ENCODE results near the gene RCAN2. TPM values are rescaled to one million over a fixed set of nuclear protein-coding genes. Genes with fewer than 3 reads are reported as not detected.

The RCAN2 gene
- 1 to 10 TPM in 1 of 2 donors, under 1 TPM in 1; 0.55 to 7.6 TPM for total RNA-seq

GRCh38 chr6:46491201-46491627, at the start of gene RCAN2:
TSS of gene RCAN2 (minus strand) at chr6:46491449.
- ATAC-seq, result peak; percentile 81 to 87
- Mint-ChIP-seq H3K4me1 (ENCODE audit: low read depth in 2 of 2) (peaks cover 6 to 8% of the 10 kb centered on the region in 2 donors), H3K36me3 (no peaks in the 10 kb centered on the region), H3K27me3 (peaks cover 43 to 74% of the 10 kb centered on the region in 2 donors), H3K4me3 (peak within 1 kb of the TSS; percentile 61), H3K9me3 (no peaks in the 10 kb centered on the region), H3K27ac (no peak within 1 kb of the TSS)
- DNase-seq (ENCODE audit: low spot score), result peak; percentile 63

GRCh38 chr6:46539866-46540265, 48.6 kb upstream of the RCAN2 start:
- H3K27ac Mint-ChIP-seq, result no peak overlapping the region
- H3K9me3 Mint-ChIP-seq, result peaks cover 3% of the 10 kb centered on the region
- DNase-seq (ENCODE audit: low spot score) (no peak), ATAC-seq (no peak)
- no peak overlapping the region for H3K4me3 Mint-ChIP-seq
- peaks cover 7% of the 10 kb centered on the region for H3K36me3 Mint-ChIP-seq
- H3K27me3 Mint-ChIP-seq, result peaks cover 24 to 55% of the 10 kb centered on the region in 2 donors
- no peaks in the 10 kb centered on the region for H3K4me1 Mint-ChIP-seq (ENCODE audit: low read depth in 2 of 2)

GRCh38 chr6:46538800-46539480, 47.7 kb upstream of the RCAN2 start:
- H3K27me3 Mint-ChIP-seq, result peaks cover 21 to 52% of the 10 kb centered on the region in 2 donors
- H3K27ac Mint-ChIP-seq, result no peak overlapping the region
- no peak for ATAC-seq

GRCh38 chr6:46530896-46531295, 39.6 kb upstream of the RCAN2 start:
- Mint-ChIP-seq H3K27ac (no peak overlapping the region), H3K4me3 (no peak overlapping the region), H3K36me3 (no peaks in the 10 kb centered on the region), H3K4me1 (ENCODE audit: low read depth in 2 of 2) (no peaks in the 10 kb centered on the region), H3K27me3 (peaks cover 9 to 19% of the 10 kb centered on the region in 2 donors), H3K9me3 (no peaks in the 10 kb centered on the region)
- ATAC-seq (no peak), DNase-seq (ENCODE audit: low spot score) (no peak)

More at GRCh38 chr6:46538800-46539480, 47.7 kb upstream of the RCAN2 start:
- Mint-ChIP-seq H3K4me3 (no peak overlapping the region), H3K36me3 (peaks cover 6% of the 10 kb centered on the region), H3K9me3 (peaks cover 3% of the 10 kb centered on the region), H3K4me1 (ENCODE audit: low read depth in 2 of 2) (no peaks in the 10 kb centered on the region)
- no peak for DNase-seq (ENCODE audit: low spot score)

- no peak for DNase-seq (ENCODE audit: low spot score)
- Mint-ChIP-seq H3K36me3 (no peaks in the 10 kb centered on the region), H3K27me3 (peaks cover 14 to 30% of the 10 kb centered on the region in 2 donors), H3K9me3 (no peaks in the 10 kb centered on the region), H3K4me3 (no peak overlapping the region), H3K4me1 (ENCODE audit: low read depth in 2 of 2) (no peaks in the 10 kb centered on the region), H3K27ac (no peak overlapping the region)
- ATAC-seq, result no peak
Observed at GRCh38 chr6:46528961-46529750, 37.9 kb upstream of the RCAN2 start.

DNA sequence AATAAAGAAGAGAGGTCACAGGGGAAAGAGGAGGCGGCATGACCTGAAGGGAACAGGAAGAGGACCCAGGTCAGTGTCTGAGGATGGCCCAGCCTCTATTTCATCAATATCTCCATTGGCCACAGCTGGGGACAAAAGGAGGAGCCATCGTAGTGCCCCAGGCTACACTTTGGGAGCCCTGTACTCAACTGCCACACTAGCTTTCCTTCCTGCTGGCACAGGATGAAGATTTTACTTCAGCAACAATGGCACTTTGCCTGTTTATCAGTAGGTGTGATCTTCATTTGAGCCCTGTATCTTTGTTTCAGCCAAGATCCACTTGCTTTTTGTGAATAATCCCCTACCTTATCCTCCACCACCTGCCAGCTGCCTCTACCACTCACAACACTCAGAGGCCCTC, 35.4 kb upstream of the RCAN2 start:
- H3K27me3 Mint-ChIP-seq, result peaks cover 19 to 37% of the 10 kb centered on the region in 2 donors
- H3K9me3 Mint-ChIP-seq, result peaks cover 3% of the 10 kb centered on the region
- H3K4me3 Mint-ChIP-seq, result no peak overlapping the region
- no peak overlapping the region for H3K27ac Mint-ChIP-seq
- no peaks in the 10 kb centered on the region for H3K4me1 Mint-ChIP-seq (ENCODE audit: low read depth in 2 of 2)
- DNase-seq (ENCODE audit: low spot score) (no peak), ATAC-seq (no peak)
- H3K36me3 Mint-ChIP-seq, result no peaks in the 10 kb centered on the region

DNA sequence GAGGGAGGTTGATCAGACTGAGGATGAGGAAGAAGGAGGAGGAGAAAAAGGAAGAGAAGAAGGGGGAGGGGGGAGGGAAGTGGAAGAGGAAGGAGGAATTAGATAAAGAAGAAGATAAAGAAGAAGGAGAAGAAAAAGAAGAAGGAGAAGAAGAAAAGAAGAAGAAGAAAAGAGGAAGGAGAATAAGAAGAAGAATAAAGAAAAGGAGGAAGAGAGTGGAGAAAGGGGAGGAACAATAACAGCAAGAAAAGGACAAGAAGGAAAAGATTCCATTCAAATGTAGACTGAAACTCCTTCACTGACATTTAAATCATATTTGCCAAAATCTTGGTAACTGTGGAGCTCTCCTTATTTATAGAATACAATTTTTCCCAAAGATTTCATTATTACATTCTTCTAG, 34.3 kb upstream of the RCAN2 start:
- Mint-ChIP-seq H3K4me3 (no peak overlapping the region), H3K9me3 (peaks cover 3% of the 10 kb centered on the region), H3K27me3 (peaks cover 21 to 37% of the 10 kb centered on the region in 2 donors), H3K27ac (no peak overlapping the region), H3K4me1 (ENCODE audit: low read depth in 2 of 2) (no peaks in the 10 kb centered on the region), H3K36me3 (no peaks in the 10 kb centered on the region)
- no peak for ATAC-seq
- DNase-seq (ENCODE audit: low spot score), result no peak

- H3K36me3 Mint-ChIP-seq, result no peaks in the 10 kb centered on the region
- DNase-seq (ENCODE audit: low spot score) (no peak), ATAC-seq (no peak)
- H3K4me3 Mint-ChIP-seq, result no peak overlapping the region
- H3K27ac Mint-ChIP-seq, result no peak overlapping the region
- H3K27me3 Mint-ChIP-seq, result peaks cover 14 to 36% of the 10 kb centered on the region in 2 donors
- peaks cover 3% of the 10 kb centered on the region for H3K9me3 Mint-ChIP-seq
- no peaks in the 10 kb centered on the region for H3K4me1 Mint-ChIP-seq (ENCODE audit: low read depth in 2 of 2)
Observed at GRCh38 chr6:46521464-46521971, 30.3 kb upstream of the RCAN2 start.

GRCh38 chr6:46517202-46517601, 26.0 kb upstream of the RCAN2 start:
- ATAC-seq, result no peak
- Mint-ChIP-seq H3K27me3 (peaks cover 4 to 20% of the 10 kb centered on the region in 2 donors), H3K9me3 (no peaks in the 10 kb centered on the region), H3K36me3 (no peaks in the 10 kb centered on the region), H3K4me3 (no peak overlapping the region), H3K27ac (no peak overlapping the region), H3K4me1 (ENCODE audit: low read depth in 2 of 2) (no peaks in the 10 kb centered on the region)
- no peak for DNase-seq (ENCODE audit: low spot score)

GRCh38 chr6:46513533-46513932, 22.3 kb upstream of the RCAN2 start:
- ATAC-seq (no peak), DNase-seq (ENCODE audit: low spot score) (no peak)
- H3K27ac Mint-ChIP-seq, result no peak overlapping the region
- no peaks in the 10 kb centered on the region for H3K9me3 Mint-ChIP-seq
- no peaks in the 10 kb centered on the region for H3K4me1 Mint-ChIP-seq (ENCODE audit: low read depth in 2 of 2)
- peaks cover 5 to 33% of the 10 kb centered on the region in 2 donors for H3K27me3 Mint-ChIP-seq
- H3K4me3 Mint-ChIP-seq, result no peak overlapping the region
- no peaks in the 10 kb centered on the region for H3K36me3 Mint-ChIP-seq

GRCh38 chr6:46511320-46511719, 20.1 kb upstream of the RCAN2 start:
- H3K9me3 Mint-ChIP-seq, result no peaks in the 10 kb centered on the region
- H3K27ac Mint-ChIP-seq, result no peak overlapping the region
- H3K36me3 Mint-ChIP-seq, result no peaks in the 10 kb centered on the region
- no peaks in the 10 kb centered on the region for H3K4me1 Mint-ChIP-seq (ENCODE audit: low read depth in 2 of 2)
- no peak overlapping the region for H3K4me3 Mint-ChIP-seq
- peaks cover 5 to 21% of the 10 kb centered on the region in 2 donors for H3K27me3 Mint-ChIP-seq
- DNase-seq (ENCODE audit: low spot score) (no peak), ATAC-seq (no peak)

DNA sequence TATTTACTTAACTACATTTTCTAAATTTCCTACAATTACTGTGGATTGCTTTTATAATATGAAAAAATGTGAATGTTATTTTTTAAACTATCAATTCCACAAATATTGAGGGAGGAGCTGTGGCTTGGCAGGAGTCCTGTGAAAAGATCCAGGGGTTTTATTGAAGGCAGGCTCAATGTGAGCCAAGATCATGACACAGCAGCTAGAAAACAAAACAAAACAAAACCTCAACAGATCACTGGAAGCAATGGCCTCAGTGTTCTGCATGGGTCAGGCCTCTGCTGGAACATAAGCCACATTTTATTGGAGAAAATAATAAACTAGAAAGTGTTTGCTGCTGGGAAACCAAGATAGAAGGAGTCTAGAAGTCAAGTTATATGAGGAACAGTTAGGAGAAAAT, 19.4 kb upstream of the RCAN2 start:
- no peak for DNase-seq (ENCODE audit: low spot score)
- H3K27ac Mint-ChIP-seq, result no peak overlapping the region
- ATAC-seq, result no peak
- H3K27me3 Mint-ChIP-seq, result peaks cover 5 to 22% of the 10 kb centered on the region in 2 donors
- H3K9me3 Mint-ChIP-seq, result no peaks in the 10 kb centered on the region
- H3K4me1 Mint-ChIP-seq (ENCODE audit: low read depth in 2 of 2), result no peaks in the 10 kb centered on the region
- H3K4me3 Mint-ChIP-seq, result no peak overlapping the region
- H3K36me3 Mint-ChIP-seq, result no peaks in the 10 kb centered on the region

DNA sequence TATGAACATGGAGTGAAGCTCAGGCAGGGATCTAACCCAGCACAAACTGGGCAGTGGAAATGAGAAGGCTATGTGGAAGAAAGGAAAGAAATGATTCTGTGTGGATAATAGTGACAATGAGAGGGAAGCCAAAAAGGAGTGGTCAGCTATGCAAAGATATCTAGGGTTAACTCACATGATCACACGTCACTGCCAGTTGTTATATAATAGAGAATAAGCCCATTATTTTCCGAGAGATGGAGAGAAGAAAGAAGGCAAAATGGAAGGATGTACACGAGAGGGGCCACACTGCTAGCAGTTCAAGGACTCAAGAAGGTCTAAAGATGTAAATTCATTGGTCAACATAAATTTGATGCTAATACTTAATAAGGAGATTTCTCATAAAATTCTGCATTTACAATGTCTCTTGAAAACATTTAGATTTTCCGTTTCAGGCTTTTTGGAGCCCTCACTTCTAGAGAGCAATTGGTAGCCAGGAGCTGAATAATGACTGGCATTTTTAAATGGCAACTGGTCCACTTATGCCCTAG, 18.8 kb upstream of the RCAN2 start:
- H3K9me3 Mint-ChIP-seq, result no peaks in the 10 kb centered on the region
- H3K36me3 Mint-ChIP-seq, result no peaks in the 10 kb centered on the region

GRCh38 chr6:46509063-46509462, 17.8 kb upstream of the RCAN2 start:
- Mint-ChIP-seq H3K9me3 (no peaks in the 10 kb centered on the region), H3K27me3 (peaks cover 9 to 24% of the 10 kb centered on the region in 2 donors), H3K4me3 (no peak overlapping the region), H3K36me3 (no peaks in the 10 kb centered on the region), H3K27ac (no peak overlapping the region), H3K4me1 (ENCODE audit: low read depth in 2 of 2) (no peaks in the 10 kb centered on the region)
- DNase-seq (ENCODE audit: low spot score), result no peak
- no peak for ATAC-seq

More for the DNA sequence above, 18.8 kb upstream of the RCAN2 start:
- no peaks in the 10 kb centered on the region for H3K4me1 Mint-ChIP-seq (ENCODE audit: low read depth in 2 of 2)
- no peak for DNase-seq (ENCODE audit: low spot score)
- no peak overlapping the region for H3K4me3 Mint-ChIP-seq
- peaks cover 9 to 22% of the 10 kb centered on the region in 2 donors for H3K27me3 Mint-ChIP-seq
- ATAC-seq, result no peak
- H3K27ac Mint-ChIP-seq, result no peak overlapping the region

All from natural killer cell treated with Interleukin-12 subunit alpha and Interleukin-12 subunit beta and Interleukin-15 and Interleukin-18, amount 100 ng/mL, for 72 hours (primary cell).